HUES48 (cell line): ENCODE measurements around the gene DAZAP1.
"Not testable (repeated sequence)": the region's sequence is repeated elsewhere in the genome, so short reads cannot be mapped to it uniquely, and the experiment has no call there.

Experiments used
- H3K27ac ChIP-seq: one replicate; pipeline ENCODE4 v1.7.0; 2013; ENCODE audit warnings: low read depth, low read length, inconsistent platforms
- H3K27me3 ChIP-seq: 2 replicates; pipeline ENCODE4 v1.6.1; 2013; ENCODE audit warnings: mild to moderate bottlenecking, low read length; ENCODE audit not compliant: control insufficient read depth, insufficient read depth
- H3K36me3 ChIP-seq: 2 replicates; pipeline ENCODE4 v1.6.1; 2013; ENCODE audit warnings: low read length; ENCODE audit not compliant: control insufficient read depth, insufficient read depth
- H3K4me1 ChIP-seq: 2 replicates; pipeline ENCODE4 v1.6.1; 2013; ENCODE audit warnings: mild to moderate bottlenecking, low read length; ENCODE audit not compliant: control insufficient read depth, insufficient read depth
- H3K4me3 ChIP-seq: 2 replicates; pipeline ENCODE4 v1.5.1; 2013; ENCODE audit warnings: mild to moderate bottlenecking, low read depth, low read length
- H3K9ac ChIP-seq: 2 replicates; pipeline ENCODE4 v1.6.1; 2013; ENCODE audit warnings: mild to moderate bottlenecking, low read depth, low read length, moderate library complexity
- H3K9me3 ChIP-seq: 2 replicates; pipeline ENCODE4 v1.6.1; 2013; ENCODE audit warnings: low read length; ENCODE audit not compliant: control insufficient read depth, insufficient read depth

Gene DAZAP1

DNA sequence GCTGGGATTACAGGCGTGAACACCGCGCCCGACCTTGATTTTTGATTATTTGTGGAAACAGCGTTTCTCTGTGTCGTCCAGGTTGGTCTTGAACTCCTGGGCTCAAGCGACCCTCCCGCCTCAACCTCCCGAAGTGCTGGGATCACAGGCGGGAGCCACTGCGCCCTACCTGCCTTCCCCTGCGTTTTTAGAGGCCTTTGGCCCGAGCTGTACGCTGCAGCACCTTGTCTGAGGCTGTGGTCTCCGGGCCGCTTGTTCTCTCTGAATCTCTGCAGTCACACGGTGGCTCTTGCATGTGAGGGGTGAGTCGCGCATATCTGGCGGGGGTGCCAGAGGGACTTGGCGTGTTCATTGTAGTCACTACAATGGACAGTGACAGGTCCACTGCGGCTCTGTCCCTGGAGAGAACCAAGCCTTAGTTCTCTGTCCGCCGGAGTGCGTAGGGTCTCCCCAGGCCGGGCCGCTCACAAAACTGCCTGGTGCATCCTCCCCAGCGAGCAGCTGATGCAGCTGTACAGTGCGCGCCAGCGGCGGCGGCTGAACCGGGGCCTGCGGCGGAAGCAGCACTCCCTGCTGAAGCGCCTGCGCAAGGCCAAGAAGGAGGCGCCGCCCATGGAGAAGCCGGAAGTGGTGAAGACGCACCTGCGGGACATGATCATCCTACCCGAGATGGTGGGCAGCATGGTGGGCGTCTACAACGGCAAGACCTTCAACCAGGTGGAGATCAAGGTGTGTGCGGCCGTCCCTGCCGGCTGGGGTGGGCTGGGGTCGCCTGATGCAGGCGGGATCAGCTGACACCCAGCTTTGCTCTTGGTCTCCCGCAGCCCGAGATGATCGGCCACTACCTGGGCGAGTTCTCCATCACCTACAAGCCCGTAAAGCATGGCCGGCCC, 32.4 kb downstream of the DAZAP1 start:
- peaks cover 43% of the 10 kb centered on the region for H3K36me3 ChIP-seq
- H3K9ac ChIP-seq: peak overlapping the region; percentile 95
- H3K4me1 ChIP-seq, H3K27me3 ChIP-seq, H3K27ac ChIP-seq, H3K9me3 ChIP-seq: not testable (repeated sequence)
- peak overlapping the region; percentile 77 for H3K4me3 ChIP-seq

DNA sequence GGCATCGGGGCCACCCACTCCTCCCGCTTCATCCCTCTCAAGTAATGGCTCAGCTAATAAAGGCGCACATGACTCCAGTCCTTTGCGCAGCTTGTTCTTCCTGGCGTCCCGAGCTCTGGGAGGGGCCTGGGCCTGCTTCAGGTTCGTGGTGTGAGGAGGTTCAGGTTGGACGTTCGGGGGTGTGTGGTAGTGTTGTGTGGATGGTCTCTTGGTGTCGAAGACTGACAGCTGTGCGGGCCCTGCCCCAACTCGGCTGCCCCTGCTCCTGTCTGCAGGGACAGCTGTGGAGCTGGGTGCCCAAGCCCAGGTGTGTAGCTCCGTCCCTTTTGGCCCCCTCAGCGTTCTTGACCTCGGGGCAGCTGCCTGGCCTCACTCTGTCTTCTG, 33.0 kb downstream of the DAZAP1 start:
- Histone ChIP-seq H3K36me3 (peaks cover 39% of the 10 kb centered on the region), H3K4me1 (0 out of 2 replicates have a peak, but pooled peaks cover 5% of the 10 kb centered on the region), H3K4me3 (no peak overlapping the region), H3K27me3 (no peaks in the 10 kb centered on the region; the same call in 1 of the 2 replicates), H3K27ac (no peak overlapping the region), H3K9me3 (no peaks in the 10 kb centered on the region), H3K9ac (no peak overlapping the region)

DNA sequence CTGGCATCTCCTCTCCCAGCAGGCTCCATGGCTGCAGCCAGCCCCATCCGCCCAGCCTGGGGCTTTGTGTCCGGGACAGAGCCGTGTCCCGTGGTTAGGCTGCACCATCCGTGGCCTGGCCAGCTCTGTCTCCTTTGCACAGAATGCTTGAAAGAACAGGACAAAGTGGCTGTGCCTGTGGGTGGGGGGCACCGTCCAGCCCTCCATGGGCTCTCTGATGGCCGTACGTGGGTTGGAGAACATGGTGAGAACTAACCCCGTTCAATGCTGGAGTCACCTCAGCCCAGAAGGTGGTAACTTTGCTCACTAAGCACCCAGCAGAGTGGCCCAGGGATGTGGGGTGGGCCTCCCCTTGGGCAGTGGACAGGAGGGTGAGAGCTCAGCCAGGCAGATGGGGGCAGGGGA, 33.6 kb downstream of the DAZAP1 start:
- Histone ChIP-seq H3K4me3 (no peak overlapping the region), H3K9ac (no peak overlapping the region), H3K9me3 (no peaks in the 10 kb centered on the region)

DNA sequence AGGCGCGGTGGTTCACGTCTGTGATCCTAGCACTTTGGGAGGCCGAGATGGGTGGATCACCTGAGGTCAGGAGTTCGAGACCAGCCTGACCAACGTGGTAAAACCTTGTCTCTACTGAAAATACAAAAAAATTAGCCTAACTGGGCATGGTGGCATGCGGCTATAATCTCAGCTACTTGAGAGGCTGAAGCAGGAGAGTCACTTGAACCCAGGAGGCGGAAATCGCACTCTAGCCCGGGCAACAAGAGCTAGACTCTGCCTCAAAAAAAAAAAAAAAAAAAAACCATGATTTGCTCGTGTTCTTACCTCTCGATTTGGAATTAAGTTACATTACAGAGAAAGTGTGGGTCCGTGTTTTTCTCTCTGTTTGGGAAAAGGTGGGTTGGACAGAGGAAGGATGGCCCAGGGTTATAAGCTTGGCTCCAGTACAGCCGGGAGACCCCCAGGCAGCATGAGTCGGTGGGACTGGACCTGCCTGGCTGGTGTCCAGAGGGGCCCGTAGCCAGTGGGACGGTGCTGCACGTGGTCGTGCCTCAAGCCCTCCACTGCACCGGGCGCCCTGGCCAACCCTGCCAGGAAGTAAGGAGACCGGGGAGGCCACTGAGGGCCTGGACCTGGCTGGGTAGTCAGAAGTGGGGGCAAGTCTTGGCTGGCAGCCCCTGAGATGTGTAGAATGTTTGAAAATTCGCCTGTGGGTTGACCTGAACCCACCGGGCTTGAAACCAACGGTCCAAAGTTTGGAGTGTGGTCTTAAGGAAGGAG, 34.5 kb downstream of the DAZAP1 start:
- 0 out of 2 replicates have a peak, but pooled peaks cover 5% of the 10 kb centered on the region for H3K4me1 ChIP-seq
- no peaks in the 10 kb centered on the region for H3K9me3 ChIP-seq
- H3K9ac ChIP-seq: no peak overlapping the region
- H3K4me3 ChIP-seq: no peak overlapping the region
- H3K27ac ChIP-seq: no peak overlapping the region
- H3K36me3 ChIP-seq: peaks cover 36% of the 10 kb centered on the region
- peaks cover 10% of the 10 kb centered on the region for H3K27me3 ChIP-seq

More for the DNA sequence above, 33.6 kb downstream of the DAZAP1 start:
- H3K27ac ChIP-seq: no peak overlapping the region
- H3K36me3 ChIP-seq: peaks cover 36% of the 10 kb centered on the region
- H3K27me3 ChIP-seq: peaks cover 2% of the 10 kb centered on the region; the same call in 1 of the 2 replicates
- H3K4me1 ChIP-seq: 0 out of 2 replicates have a peak, but pooled peaks cover 5% of the 10 kb centered on the region

DNA sequence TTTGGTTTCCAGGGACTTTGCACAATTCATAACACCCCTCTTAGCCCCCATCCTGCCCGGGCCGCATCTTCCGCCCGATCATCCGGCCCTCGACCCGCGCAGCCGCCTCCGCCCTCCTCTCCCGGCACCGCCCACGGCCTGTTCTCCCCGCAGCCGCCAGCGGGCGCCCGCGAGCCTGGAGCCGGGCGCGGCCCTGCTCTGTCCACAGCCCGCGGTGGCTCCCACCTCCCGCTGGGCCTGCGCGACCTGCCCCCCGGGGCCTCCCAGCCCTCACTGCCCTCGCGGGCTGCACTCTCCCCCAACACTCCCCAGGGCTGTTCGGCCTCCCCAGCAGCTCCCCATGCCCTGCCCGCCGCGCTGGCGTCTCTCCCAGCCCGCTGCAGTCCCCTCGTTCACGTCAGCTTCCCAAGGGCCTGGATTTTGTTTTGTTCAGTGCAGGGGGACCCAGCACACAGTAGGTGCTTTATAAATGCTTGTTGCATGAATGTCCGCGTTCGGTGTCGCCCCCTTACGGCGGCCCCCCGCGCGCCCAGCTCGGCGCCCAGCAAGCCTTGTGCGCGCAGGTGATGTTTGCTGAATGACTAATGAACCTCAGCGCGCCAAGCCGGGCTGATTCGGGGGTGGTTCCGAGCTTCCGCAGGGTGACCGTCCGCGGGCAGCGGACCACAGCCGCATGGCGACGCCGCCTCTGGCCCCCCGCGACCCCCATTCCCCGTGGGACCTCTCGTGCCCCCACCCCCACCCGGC, 38.0 kb downstream of the DAZAP1 start:
- peaks cover 25% of the 10 kb centered on the region for H3K36me3 ChIP-seq

DNA sequence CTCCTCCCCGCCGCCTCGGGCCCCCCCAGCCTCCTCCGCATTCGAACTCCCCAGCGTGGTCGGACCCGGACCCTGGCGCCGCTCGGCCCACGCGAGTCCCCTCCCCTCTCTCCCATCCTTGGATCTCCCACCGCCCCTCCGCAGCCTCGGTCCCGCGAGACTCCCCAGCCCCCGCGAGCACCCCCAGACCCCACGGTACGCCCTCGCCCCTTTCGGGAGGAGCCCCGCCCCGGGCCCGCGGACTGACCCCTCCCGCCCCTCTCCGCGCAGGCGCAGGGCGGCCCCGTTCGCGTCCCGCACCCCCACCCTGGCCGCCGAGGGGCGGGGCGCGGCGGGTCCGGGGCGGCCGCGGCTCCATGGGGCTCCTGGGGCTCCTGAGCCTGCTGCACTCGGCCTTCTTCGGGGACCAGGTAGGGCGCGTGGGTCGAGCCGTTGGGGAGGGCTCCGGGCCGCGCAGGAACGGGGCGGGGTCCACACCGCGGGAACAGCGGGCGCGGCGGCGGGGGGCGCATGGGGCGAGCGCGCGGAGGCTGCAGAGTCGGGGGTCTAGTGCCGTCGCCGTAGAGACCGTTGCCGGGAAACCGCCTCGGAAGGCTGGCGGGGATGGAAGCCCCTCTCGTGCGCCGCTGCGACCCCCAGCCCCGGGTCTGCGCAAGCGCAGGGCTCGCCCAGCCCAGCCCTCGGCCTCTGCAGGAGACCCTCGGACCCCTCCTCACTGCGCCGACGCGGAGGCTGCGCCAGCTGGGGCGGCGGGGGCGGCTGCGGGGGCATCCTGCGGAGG, 38.7 kb downstream of the DAZAP1 start:
- Histone ChIP-seq H3K27me3 (peaks cover 51% of the 10 kb centered on the region), H3K9me3 (no peaks in the 10 kb centered on the region), H3K36me3 (peaks cover 17% of the 10 kb centered on the region), H3K27ac (no peak overlapping the region), H3K4me3 (peak overlapping the region; percentile 55), H3K9ac (no peak overlapping the region), H3K4me1 (peaks cover 3% of the 10 kb centered on the region; the same call in 1 of the 2 replicates)

More for the DNA sequence above, 38.0 kb downstream of the DAZAP1 start:
- H3K4me1 ChIP-seq: peaks cover 3% of the 10 kb centered on the region; the same call in 1 of the 2 replicates
- H3K9me3 ChIP-seq: no peaks in the 10 kb centered on the region
- H3K27ac ChIP-seq: no peak overlapping the region
- H3K27me3 ChIP-seq: peaks cover 43% of the 10 kb centered on the region
- peak overlapping the region; percentile 64 for H3K4me3 ChIP-seq
- H3K9ac ChIP-seq: no peak overlapping the region

DNA sequence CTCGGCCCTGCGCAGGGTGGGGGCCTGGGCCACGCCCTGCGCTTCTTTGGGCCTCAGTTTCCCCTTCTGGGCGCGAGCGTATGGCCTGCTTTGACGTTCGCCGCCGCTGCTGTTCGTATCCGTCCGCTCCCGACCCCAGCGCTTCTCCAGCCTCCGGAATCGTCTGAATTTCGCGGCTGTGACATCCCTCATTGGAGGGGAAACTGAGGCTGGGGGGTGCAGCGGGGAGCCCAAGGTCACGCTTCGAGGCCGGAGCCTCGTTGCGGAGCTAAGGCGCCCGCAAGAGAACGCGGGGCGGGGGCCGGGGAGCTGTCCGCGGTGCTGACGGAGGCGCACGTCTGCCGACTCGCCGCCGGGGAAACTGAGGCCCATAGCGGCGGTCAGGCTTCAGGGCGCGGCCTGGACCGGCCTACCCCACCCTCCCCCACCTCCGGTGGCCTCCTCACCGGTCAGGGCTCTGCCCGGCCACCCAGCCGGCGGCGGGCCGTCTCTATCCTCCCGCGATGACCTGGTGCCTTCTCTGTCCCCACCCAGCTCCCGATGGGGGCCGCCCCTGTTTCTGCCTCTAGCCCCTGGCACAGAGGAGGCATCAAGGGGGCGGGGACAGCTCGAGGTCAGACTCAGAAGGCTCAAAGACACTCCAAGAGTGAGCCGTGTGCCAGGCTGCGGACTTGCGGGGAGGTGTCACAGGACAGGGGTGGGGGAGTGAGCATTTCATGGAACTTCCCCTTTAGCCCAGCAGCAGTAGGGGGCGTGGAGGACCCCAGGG, 39.5 kb downstream of the DAZAP1 start:
- Histone ChIP-seq H3K4me1 (peaks cover 3% of the 10 kb centered on the region; the same call in 1 of the 2 replicates), H3K27me3 (peaks cover 56% of the 10 kb centered on the region), H3K36me3 (peaks cover 9% of the 10 kb centered on the region), H3K9ac (no peak overlapping the region), H3K4me3 (no peak overlapping the region; the same call in 1 of the 2 replicates), H3K27ac (no peak overlapping the region), H3K9me3 (no peaks in the 10 kb centered on the region)

DNA sequence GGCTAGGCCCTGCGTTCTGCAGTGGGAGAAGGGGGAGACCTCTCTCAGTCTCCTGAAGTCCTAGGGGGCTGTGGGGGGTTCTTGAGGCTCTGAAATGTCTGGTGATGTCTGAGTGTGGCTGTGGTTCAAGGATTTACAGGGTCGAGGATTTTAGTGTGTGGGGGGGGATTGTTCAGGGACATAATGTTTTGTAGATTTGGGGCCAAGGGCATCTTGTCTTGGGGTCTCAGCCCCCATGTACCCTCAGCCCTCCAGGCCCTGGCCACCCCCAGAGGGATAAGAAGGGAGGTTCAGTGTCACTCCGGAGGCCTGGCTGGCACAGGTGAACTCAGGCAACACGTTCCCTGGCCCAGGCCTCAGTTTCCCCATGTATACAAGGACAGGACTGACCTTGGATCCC, 40.1 kb downstream of the DAZAP1 start:
- Histone ChIP-seq H3K9ac (no peak overlapping the region), H3K27me3 (peaks cover 60% of the 10 kb centered on the region), H3K36me3 (peaks cover 3% of the 10 kb centered on the region), H3K4me3 (no peak overlapping the region), H3K4me1 (peaks cover 7% of the 10 kb centered on the region; the same call in 1 of the 2 replicates), H3K9me3 (no peaks in the 10 kb centered on the region), H3K27ac (no peak overlapping the region)

DNA sequence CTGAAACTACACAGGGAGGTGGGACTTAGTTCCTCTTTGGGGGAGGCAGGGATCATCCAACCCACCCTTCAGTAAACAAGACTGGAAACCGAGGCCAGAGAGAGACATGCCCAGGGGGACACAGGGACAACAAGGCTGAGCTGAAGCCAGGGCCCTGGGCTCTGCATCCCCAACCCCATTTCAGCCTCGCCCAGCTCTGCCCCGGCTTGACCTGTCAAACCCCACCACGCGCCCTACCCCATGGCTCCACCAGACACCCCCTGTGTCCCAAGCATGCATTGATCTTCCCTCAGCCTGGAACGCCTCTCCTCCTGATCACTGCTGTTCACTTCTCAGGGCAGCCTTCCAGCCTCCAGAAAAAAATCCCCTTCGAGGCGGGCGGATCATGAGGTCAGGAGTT, 40.6 kb downstream of the DAZAP1 start:
- H3K27me3 ChIP-seq: peaks cover 65% of the 10 kb centered on the region
- H3K9me3 ChIP-seq: no peaks in the 10 kb centered on the region
- H3K4me1 ChIP-seq: peaks cover 8% of the 10 kb centered on the region; the same call in 1 of the 2 replicates
- no peaks in the 10 kb centered on the region for H3K36me3 ChIP-seq
- H3K27ac ChIP-seq: no peak overlapping the region
- H3K4me3 ChIP-seq: no peak overlapping the region
- H3K9ac ChIP-seq: no peak overlapping the region
